Medulla oblongata (tissue), 1 donor: ENCODE results near the gene DALRD3.
A peak's percentile ranks its signal among the peaks of the same experiment; 100 is the strongest.

Experiments
- DNase-seq: peaks from one replicate; pipeline ENCODE4 v3.0.0-alpha.2; 2015; ENCODE audit errors: extremely low spot score

DALRD3 gene

GRCh38 chr3:49005998-49006397 is 12.4 kb downstream of the DALRD3 start:
- DNase-seq = no peak

DNA sequence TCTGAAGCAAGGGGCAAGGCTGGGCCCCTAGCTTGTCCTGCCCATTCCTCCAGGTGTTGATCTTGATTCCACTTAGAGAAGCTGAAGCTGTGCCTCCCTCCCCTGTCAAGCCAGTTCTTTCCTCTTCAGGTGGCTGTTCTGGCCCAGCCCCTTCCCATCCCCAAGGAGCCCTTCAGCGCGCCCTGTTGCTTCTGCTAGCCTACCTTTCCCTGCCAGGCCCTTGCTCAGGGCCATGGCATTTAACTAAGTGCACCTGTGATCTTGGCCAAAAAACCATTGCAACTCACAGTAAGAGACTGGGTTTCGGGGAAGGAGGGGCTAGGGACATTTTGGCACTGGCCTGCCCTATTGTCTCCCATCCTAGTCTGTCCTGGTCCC is 13.1 kb downstream of the DALRD3 start:
- no peak for DNase-seq

DNA sequence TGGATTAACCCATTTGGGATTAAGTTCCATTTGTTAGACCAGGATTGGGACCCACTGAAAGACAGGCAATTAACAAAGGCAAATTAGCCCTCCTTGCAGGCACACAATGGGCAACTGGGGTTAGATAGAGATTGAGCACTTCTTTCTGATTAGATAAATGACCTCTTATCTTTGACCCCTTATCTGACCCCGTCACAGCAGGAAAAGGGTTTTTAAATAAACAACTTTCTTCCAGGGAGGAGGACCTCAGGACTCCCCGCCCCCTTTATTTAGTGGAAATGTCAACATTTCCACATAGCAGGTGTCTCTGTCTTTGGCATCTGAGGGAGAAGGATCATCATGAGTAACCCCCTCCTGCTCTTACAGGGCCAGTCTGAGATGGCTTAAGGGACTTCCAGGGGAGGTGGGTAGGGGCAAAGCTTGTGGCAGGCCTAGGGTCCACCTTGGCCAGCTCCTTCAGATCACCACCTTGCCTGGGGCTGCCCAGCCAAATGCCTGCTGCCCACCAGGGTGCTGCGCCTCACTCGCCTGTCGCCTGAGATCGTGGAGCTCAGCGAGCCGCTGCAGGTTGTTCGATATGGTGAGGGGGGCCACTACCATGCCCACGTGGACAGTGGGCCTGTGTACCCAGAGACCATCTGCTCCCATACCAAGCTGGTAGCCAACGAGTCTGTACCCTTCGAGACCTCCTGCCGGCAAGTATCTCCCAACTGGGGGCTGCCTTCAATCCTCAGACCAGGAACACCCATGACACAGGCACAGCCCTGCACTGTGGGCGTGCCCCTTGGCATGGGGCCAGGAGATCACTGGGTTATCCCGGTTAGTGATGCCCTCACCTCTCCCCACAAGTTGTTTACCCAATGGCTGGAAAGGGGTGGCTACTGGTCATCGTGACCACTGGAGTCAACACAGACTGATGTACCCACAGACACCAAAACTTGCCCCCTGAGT is 13.8 kb downstream of the DALRD3 start:
- DNase-seq = no peak

GRCh38 chr3:49001155-49001554 is 17.2 kb downstream of the DALRD3 start:
- DNase-seq = no peak

GRCh38 chr3:48999085-48999858 is 19.1 kb downstream of the DALRD3 start:
- no peak for DNase-seq

DNA sequence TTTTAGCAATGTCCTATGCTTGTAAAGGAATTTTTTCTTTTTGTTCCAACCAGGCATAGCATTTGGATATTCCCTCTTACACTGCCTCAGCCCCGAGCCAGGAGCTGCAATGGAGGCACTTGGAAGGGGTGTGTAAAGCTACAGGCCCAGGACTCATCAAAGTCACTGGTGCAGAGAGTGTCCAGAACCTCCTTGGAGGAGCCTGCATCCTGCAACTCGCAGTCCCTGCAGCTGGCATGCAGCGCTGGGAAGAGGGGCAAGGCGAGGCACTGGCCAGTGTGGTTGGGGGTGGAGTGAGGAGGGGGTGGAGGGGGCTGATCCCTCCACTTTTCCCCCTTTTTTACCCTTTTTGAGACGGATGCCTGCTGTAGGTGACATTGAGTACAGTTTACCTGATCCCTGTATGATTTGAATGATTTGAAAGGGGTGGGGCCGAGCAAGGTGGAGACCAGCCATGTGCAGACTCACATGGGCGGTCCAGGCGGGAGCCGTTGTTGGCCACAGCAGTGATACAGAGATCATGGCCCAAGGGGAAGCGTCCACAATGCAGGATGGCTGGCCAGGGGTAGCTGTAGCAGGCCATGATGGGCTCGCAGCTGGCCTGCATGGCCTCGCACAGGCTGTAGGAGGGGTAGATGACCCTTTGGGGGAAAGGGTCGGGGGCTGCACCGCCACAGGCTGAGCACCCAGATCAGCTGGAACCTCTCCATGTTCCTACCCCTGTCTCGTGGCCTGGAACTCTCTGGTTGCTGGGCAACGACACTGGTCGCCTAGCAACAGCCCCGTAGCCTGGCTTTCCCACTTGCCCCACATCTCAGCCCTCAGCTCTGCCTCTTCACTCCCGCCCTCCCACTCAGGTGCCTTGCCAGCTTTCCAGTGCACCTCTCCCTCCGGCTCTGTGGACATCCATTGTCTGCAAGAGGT is 20.4 kb downstream of the DALRD3 start:
- no peak for DNase-seq

GRCh38 chr3:48997102-48997635 is 21.2 kb downstream of the DALRD3 start:
- DNase-seq = no peak

- no peak for DNase-seq
These were observed 21.7 kb downstream of the DALRD3 start for GRCh38 chr3:48996640-48997039.

- DNase-seq = no peak
These were observed 24.5 kb downstream of the DALRD3 start for GRCh38 chr3:48993834-48994233.

GRCh38 chr3:48991851-48992545 is 26.4 kb downstream of the DALRD3 start:
- no peak for DNase-seq

- DNase-seq = peak; percentile 45
These were observed 27.5 kb downstream of the DALRD3 start for GRCh38 chr3:48990636-48991469.

GRCh38 chr3:48989796-48990635 is 28.4 kb downstream of the DALRD3 start, which contains the start of gene P4HTM:
Gene P4HTM (plus strand): TSS chr3:48990241. CDS start chr3:48990257, 16 bp downstream.
- peak; percentile 90 for DNase-seq

GRCh38 chr3:48989126-48989795 is 29.1 kb downstream of the DALRD3 start:
- DNase-seq = no peak

DNA sequence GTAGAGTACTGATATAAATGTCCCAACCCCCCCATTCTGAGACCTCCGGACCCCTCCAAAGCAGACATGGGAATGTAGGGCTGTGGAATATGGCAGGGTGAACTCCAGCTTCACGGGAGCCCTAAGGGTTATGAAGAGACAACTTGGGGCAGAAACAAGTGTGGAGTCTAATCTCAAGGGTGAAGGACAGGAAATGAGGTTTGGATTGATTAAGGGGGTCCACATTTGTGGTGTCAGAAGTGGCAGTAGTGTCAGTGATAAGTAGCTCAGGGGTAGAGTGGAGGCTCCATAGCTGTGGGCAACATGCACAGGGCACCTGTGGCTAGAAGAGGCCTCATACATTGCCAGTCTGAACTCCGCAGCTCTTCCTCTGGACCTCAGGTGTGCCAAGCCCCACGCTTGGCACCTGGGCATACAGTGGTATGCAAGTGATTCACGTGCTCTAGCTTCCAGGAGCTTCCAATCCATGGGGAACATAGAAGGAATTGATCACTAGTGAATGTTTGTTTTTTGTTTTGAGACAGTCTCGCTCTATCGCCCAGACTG is 32.5 kb downstream of the DALRD3 start:
- no peak for DNase-seq

DNA sequence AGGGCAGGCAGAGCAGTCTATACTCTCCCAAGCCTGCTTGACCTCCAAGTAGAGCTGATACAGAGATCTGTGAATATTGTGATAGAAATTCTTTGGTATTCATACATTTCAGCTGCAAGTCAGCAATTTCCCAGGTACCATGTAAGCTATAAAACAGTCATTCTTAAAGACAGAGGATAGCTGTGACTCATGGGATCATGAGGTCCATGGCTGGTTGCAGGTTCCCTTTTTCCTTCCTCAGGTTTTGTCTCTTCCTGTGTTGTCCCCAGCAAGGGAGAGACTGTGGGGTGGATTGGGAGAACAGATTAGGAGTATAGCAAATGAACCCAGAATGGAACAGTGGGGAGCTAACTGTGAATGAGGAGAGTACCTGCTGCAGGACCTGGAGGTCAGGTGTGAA is 33.7 kb downstream of the DALRD3 start:
- DNase-seq = no peak

- no peak for DNase-seq
These were observed 35.3 kb downstream of the DALRD3 start for GRCh38 chr3:48983096-48983495.

- DNase-seq = no peak
These were observed 35.7 kb downstream of the DALRD3 start for GRCh38 chr3:48982686-48983085.

GRCh38 chr3:48982016-48982415 is 36.4 kb downstream of the DALRD3 start:
- DNase-seq = no peak
